M059J (cell line): ENCODE measurements around the gene DAB1. TPM values are rescaled to one million over a fixed set of nuclear protein-coding genes. Genes with fewer than 3 reads are reported as not detected.

Experiments
- DNase-seq: peaks from one replicate; pipeline ENCODE4 v3.0.0-alpha.2; 2012; ENCODE audit warnings: low read depth
- total RNA-seq: library from RNA; depleted of rRNA; stranded (reverse); fragments of >200 nt; shearing (Covaris generic); gene quantifications from 2 replicates; pipeline ENCODE4 v1.2.3, GENCODE V29; 2014

Gene DAB1
- total RNA-seq, 1 experiment from 2014 or later = 0.47 TPM

- DNase-seq = no peak
Measured at GRCh38 chr1:57272601-57273000, 151.3 kb downstream of the DAB1 start.

- no peak for DNase-seq
Measured at GRCh38 chr1:57272150-57272549, 151.7 kb downstream of the DAB1 start.

GRCh38 chr1:57270927-57271698 lies 152.7 kb downstream of the DAB1 start:
- no peak for DNase-seq

GRCh38 chr1:57269630-57270225 lies 154.1 kb downstream of the DAB1 start:
- DNase-seq = no peak

- no peak for DNase-seq
Measured at GRCh38 chr1:57265104-57265503, 158.8 kb downstream of the DAB1 start.

- no peak for DNase-seq
Measured at GRCh38 chr1:57262472-57262871, 161.4 kb downstream of the DAB1 start.

GRCh38 chr1:57258557-57259325 lies 165.1 kb downstream of the DAB1 start:
- no peak for DNase-seq

GRCh38 chr1:57255945-57256344 lies 167.9 kb downstream of the DAB1 start:
- no peak for DNase-seq

- DNase-seq = peak; percentile 24
Measured at GRCh38 chr1:57254022-57254421, 169.8 kb downstream of the DAB1 start.

- DNase-seq = peak; percentile 4
Measured at GRCh38 chr1:57252597-57253294, 171.1 kb downstream of the DAB1 start.

GRCh38 chr1:57250021-57250420 lies 173.8 kb downstream of the DAB1 start:
- no peak for DNase-seq

- no peak for DNase-seq
Measured at GRCh38 chr1:57249511-57249910, 174.3 kb downstream of the DAB1 start.

- no peak for DNase-seq
Measured at GRCh38 chr1:57248830-57249229, 175.0 kb downstream of the DAB1 start.

- no peak for DNase-seq
Measured at GRCh38 chr1:57238233-57238781, 185.6 kb downstream of the DAB1 start.

GRCh38 chr1:57235730-57236510 lies 187.9 kb downstream of the DAB1 start:
- DNase-seq = no peak

GRCh38 chr1:57234459-57234858 lies 189.4 kb downstream of the DAB1 start:
- no peak for DNase-seq

- DNase-seq = peak; percentile 11
Measured at GRCh38 chr1:57232500-57232899, 191.4 kb downstream of the DAB1 start.

- DNase-seq = no peak
Measured at GRCh38 chr1:57229998-57230397, 193.9 kb downstream of the DAB1 start.

GRCh38 chr1:57229076-57229475 lies 194.8 kb downstream of the DAB1 start:
- no peak for DNase-seq

- DNase-seq = no peak
Measured at GRCh38 chr1:57222801-57223200, 201.1 kb downstream of the DAB1 start.

- DNase-seq = no peak
Measured at GRCh38 chr1:57222307-57222706, 201.6 kb downstream of the DAB1 start.
